ENCODE data around the gene LY6G5B. TPM values are rescaled to one million over a fixed set of nuclear protein-coding genes. Genes with fewer than 3 reads are reported as not detected.

Gene LY6G5B
- total RNA-seq, 4 donors from 2014 or later: 4.2 to 21.3 (median 7.1) TPM

DNA sequence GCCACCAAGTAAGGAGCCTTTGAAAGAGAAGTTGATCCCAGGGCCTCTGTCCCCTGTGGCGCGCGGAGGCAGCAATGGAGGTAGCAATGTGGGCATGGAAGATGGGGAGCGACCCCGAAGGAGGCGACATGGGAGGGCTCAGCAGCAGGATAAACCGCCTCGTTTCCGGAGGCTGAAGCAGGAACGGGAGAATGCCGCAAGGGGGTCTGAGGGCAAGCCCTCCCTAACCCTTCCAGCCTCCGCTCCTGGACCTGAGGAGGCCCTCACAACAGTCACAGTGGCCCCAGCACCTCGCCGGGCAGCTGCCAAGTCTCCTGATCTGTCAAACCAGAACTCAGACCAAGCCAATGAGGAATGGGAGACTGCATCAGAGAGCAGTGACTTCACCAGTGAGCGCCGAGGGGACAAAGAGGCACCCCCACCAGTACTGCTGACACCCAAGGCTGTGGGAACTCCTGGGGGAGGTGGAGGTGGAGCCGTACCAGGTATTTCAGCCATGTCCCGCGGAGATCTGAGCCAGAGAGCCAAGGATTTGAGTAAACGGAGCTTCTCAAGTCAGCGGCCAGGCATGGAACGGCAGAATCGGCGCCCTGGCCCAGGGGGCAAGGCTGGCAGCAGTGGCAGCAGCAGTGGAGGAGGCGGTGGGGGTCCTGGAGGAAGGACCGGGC lies 37.4 kb upstream of the LY6G5B start:
- WGBS, 2 donors: 87 to 93% methylated on average over 26 of the region's 26 CpGs
- no peak overlapping the region for H3K4me3 ChIP-seq (ENCODE audit: low read depth, poor library complexity, severe bottlenecking)
- DNase-seq (ENCODE audit: low spot score in 2 of 2): no peak
- intact Hi-C loops (cut with DNase I; ENCODE audit: low total_unique reads): no loop called here
- no peak for TF ChIP-seq POLR2A (IDR thresholded peaks at IDR 0.05)

DNA sequence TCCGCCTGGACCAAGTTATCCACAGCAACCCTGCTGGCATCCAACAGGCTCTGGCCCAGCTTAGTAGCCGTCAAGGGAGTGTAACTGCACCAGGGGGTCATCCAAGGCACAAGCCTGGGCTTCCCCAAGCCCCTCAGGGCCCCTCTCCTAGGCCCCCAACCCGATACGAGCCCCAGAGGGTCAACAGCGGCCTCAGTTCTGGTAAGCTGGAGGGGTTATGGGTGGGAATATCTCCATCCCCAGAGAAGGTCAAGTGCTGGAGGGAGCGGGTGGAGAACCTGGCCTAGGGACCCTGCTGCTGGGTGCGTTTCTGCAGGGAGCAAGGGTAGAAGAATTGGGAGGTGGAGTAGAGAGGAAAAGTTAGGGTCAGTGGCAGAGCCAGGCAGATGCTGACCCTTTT lies 36.3 kb upstream of the LY6G5B start:
- no peak for TF ChIP-seq POLR2A (IDR thresholded peaks at IDR 0.05)
- TF ChIP-seq, protein P1, sequence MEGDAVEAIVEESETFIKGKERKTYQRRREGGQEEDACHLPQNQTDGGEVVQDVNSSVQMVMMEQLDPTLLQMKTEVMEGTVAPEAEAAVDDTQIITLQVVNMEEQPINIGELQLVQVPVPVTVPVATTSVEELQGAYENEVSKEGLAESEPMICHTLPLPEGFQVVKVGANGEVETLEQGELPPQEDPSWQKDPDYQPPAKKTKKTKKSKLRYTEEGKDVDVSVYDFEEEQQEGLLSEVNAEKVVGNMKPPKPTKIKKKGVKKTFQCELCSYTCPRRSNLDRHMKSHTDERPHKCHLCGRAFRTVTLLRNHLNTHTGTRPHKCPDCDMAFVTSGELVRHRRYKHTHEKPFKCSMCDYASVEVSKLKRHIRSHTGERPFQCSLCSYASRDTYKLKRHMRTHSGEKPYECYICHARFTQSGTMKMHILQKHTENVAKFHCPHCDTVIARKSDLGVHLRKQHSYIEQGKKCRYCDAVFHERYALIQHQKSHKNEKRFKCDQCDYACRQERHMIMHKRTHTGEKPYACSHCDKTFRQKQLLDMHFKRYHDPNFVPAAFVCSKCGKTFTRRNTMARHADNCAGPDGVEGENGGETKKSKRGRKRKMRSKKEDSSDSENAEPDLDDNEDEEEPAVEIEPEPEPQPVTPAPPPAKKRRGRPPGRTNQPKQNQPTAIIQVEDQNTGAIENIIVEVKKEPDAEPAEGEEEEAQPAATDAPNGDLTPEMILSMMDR (IDR thresholded peaks at IDR 0.05): no peak
- no peak overlapping the region for H3K4me3 ChIP-seq (ENCODE audit: low read depth, poor library complexity, severe bottlenecking)
- no peak for DNase-seq (ENCODE audit: low spot score in 2 of 2)
- WGBS, 2 donors: 88 to 93% methylated on average over 7 of the region's 7 CpGs
- intact Hi-C loops (cut with DNase I; ENCODE audit: low total_unique reads): no loop called here

DNA sequence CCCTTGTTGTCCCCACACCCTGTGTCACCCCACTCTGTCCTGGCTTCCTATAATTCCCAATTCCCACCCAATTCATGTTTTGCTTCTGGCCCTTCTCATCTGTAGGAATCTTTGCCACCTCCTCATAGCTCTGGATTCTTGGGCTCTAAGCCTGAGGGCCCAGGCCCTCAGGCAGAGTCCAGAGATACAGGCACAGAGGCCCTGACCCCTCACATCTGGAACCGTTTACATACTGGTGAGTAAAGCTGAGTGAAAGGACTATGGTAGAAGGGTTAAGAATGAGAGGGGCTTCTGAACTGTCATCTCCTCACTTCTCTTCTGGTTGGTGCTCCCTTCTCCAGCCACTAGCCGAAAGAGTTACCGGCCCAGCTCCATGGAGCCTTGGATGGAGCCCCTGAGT lies 35.6 kb upstream of the LY6G5B start:
- 78 to 83% methylated on average over 3 of the region's 3 CpGs for WGBS, 2 donors
- H3K4me3 ChIP-seq (ENCODE audit: low read depth, poor library complexity, severe bottlenecking): no peak overlapping the region
- no peak for DNase-seq (ENCODE audit: low spot score in 2 of 2)
- TF ChIP-seq, protein P1 (IDR thresholded peaks at IDR 0.05): no peak
- no peak for TF ChIP-seq POLR2A (IDR thresholded peaks at IDR 0.05)
- intact Hi-C loops (cut with DNase I; ENCODE audit: low total_unique reads): no loop called here

DNA sequence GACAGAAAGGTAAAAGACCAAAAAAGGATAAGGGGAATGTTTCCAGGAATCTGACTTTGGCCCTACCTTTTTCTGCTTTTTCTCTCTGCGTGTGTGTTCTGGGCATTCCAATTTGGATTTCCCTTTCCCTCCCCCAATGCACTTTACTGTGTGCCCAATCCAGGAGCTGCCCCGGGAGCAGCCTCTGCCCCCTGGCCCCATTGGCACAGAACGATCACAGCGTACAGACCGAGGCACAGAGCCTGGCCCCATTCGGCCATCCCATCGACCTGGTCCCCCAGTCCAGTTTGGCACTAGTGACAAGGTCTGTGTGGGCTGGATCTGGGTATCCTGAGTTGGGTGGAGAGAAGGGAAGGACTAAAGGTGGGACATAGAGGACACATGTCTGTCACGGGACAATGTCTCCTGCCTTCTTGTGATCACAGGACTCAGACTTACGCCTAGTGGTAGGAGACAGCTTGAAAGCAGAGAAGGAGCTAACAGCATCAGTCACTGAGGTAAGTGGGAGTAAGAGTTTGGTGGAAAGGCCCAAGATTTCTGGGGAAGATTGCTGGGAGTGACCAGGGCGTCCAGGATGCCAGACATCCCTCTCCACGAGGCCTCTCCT lies 34.7 kb upstream of the LY6G5B start:
- 79 to 83% methylated on average over 11 of the region's 11 CpGs for WGBS, 2 donors
- H3K4me3 ChIP-seq (ENCODE audit: low read depth, poor library complexity, severe bottlenecking): no peak overlapping the region
- no peak for DNase-seq (ENCODE audit: low spot score in 2 of 2)
- intact Hi-C loops (cut with DNase I; ENCODE audit: low total_unique reads): no loop called here
- no peak for TF ChIP-seq POLR2A (IDR thresholded peaks at IDR 0.05)
- TF ChIP-seq, protein P1 (IDR thresholded peaks at IDR 0.05): no peak

DNA sequence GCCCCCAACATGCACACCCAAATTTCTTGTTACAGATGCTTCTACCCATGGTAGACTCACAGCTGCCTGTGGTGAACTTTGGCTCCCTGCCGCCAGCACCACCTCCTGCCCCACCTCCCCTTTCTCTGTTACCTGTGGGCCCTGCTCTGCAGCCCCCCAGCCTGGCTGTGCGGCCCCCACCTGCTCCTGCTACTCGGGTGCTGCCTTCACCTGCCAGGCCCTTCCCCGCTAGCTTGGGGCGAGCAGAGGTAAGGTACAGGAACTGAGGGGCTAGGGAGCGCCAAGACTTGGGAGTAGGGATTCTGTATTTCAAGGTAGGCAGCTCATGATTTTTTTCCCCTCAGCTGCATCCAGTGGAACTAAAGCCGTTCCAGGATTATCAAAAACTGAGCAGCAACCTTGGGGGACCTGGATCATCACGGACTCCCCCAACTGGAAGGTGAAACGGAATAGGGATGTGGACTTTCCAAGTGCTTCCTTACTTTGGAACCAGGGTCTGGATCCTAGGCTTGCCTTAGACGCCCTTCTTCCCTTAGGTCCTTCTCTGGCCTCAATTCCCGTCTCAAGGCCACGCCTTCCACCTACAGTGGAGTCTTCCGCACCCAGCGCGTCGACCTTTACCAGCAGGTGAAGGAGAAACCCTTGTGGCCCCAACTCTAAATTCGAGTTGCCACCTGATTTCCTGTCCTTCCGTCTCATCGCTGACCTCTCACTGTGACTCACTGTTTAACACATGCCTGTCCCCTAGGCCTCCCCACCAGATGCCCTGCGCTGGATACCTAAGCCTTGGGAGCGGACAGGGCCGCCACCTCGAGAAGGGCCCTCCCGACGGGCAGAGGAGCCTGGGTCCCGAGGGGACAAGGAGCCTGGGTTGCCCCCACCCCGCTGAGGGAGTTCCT lies 32.8 kb upstream of the LY6G5B start:
- intact Hi-C loops (cut with DNase I; ENCODE audit: low total_unique reads): no loop called here
- no peak for DNase-seq (ENCODE audit: low spot score in 2 of 2)
- TF ChIP-seq, protein P1 (IDR thresholded peaks at IDR 0.05): no peak
- TF ChIP-seq POLR2A (IDR thresholded peaks at IDR 0.05): no peak
- WGBS, 2 donors: 81 to 83% methylated on average over 22 to 27 of the region's 27 CpGs
- H3K4me3 ChIP-seq (ENCODE audit: low read depth, poor library complexity, severe bottlenecking): no peak overlapping the region

DNA sequence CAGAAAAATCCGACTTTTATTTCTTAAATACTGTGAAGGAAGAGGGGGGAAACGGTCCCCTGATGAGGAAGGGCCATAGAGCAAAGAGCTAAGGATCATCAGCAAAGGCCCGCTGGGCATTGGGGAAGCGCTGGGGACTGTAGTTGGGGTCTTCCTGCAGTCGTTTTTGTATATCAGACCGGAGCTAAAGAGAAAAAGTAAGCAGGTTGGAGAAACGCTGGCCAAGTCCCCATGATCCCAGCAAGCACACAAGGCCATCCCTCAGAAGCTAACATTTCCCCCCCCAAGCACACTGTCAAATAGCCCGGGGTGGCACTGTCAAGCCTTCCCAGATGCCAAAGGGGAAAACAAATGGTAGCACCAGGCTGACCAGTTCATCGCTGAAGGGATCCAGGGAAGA lies 30.7 kb upstream of the LY6G5B start:
- no peak for DNase-seq (ENCODE audit: low spot score in 2 of 2)
- TF ChIP-seq, protein P1 (IDR thresholded peaks at IDR 0.05): no peak
- TF ChIP-seq POLR2A (IDR thresholded peaks at IDR 0.05): no peak
- WGBS, 2 donors: 77 to 88% methylated on average over 9 of the region's 9 CpGs
- H3K4me3 ChIP-seq (ENCODE audit: low read depth, poor library complexity, severe bottlenecking): no peak overlapping the region
- intact Hi-C loops (cut with DNase I; ENCODE audit: low total_unique reads): no loop called here
